ENCODE measurements around the gene ZNF316.

- TF ChIP-seq, protein P1, sequence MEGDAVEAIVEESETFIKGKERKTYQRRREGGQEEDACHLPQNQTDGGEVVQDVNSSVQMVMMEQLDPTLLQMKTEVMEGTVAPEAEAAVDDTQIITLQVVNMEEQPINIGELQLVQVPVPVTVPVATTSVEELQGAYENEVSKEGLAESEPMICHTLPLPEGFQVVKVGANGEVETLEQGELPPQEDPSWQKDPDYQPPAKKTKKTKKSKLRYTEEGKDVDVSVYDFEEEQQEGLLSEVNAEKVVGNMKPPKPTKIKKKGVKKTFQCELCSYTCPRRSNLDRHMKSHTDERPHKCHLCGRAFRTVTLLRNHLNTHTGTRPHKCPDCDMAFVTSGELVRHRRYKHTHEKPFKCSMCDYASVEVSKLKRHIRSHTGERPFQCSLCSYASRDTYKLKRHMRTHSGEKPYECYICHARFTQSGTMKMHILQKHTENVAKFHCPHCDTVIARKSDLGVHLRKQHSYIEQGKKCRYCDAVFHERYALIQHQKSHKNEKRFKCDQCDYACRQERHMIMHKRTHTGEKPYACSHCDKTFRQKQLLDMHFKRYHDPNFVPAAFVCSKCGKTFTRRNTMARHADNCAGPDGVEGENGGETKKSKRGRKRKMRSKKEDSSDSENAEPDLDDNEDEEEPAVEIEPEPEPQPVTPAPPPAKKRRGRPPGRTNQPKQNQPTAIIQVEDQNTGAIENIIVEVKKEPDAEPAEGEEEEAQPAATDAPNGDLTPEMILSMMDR (IDR thresholded peaks at IDR 0.05), result no peak
- no peak for TF ChIP-seq POLR2A (IDR thresholded peaks at IDR 0.05)
These were observed 10.0 kb downstream of the ZNF316 start for GRCh38 chr7:6647080-6647479.

Data from gastroesophageal sphincter (tissue), 3 donors.